GM12878 (cell line): ENCODE measurements around the gene TTC32. TPM values are rescaled to one million over a fixed set of nuclear protein-coding genes. Genes with fewer than 3 reads are reported as not detected.

ENCODE experiments used
- ATAC-seq: fragments of 200-7000 bp; cut with Tn5 transposase; 3 replicates; pipeline ENCODE4 v1.9.1; 2020; ENCODE audit warnings: mild to moderate bottlenecking, moderate library complexity
- BruUV-seq: library from RNA; stranded (reverse); fragments of 400-500 nt; replicated peaks from 2 replicates; lab custom pipeline; 2021; lab: Mats Ljungman, UMichigan
- CTCF ChIA-PET: fragments of 300-600 bp; sonication (Branson Sonifier 250); formaldehyde crosslinking; extraction: SDS; loops from one replicate; lab custom pipeline; 2021; ENCODE audit warnings: inconsistent platforms; lab: Yijun Ruan, JAX
- POLR2A ChIA-PET: fragments of 350-600 bp; formaldehyde crosslinking; extraction: SDS; loops from one replicate; lab custom pipeline; 2021; ENCODE audit warnings: inconsistent platforms; lab: Charles Lee
- RAD21 ChIA-PET: fragments of 300-600 bp; sonication (Branson Sonifier 250); formaldehyde crosslinking; loops from one replicate; lab custom pipeline; 2023; ENCODE audit warnings: antibody characterized with exemption; ENCODE audit not compliant: unreplicated experiment; lab: Charles Lee
- SMC1A ChIA-PET: fragments of 300-600 bp; sonication (Branson Sonifier 250); formaldehyde crosslinking; loops from one replicate; lab custom pipeline; 2023; ENCODE audit not compliant: unreplicated experiment, uncharacterized antibody; lab: Charles Lee
- DNase-seq: peaks from one replicate; pipeline ENCODE4 v3.0.0-alpha.2; 2011; ENCODE audit warnings: low read depth, low spot score
- FAIRE-seq: peaks from 3 replicates; lab custom pipeline; 2011; peaks lifted over from hg19 to GRCh38; lab: Jason Lieb, UNC
- H2AFZ ChIP-seq: 2 replicates; pipeline ENCODE4 v1.6.0; 2011; ENCODE audit warnings: low read depth, low read length, control low read depth; ENCODE audit not compliant: control insufficient read depth
- H3K27ac ChIP-seq: 2 replicates; pipeline ENCODE4 v1.5.1; 2011; ENCODE audit warnings: control low read depth; ENCODE audit not compliant: control insufficient read depth, insufficient read depth
- H3K27me3 ChIP-seq, 2 experiments: replicated peaks in 1 of 2; 2 replicates each; pipeline versions ENCODE4 v1.6.0 to v1.6.1; 2011; ENCODE audit warnings: low read length in 1 of 2; ENCODE audit not compliant: control insufficient read depth in 2 of 2, insufficient read depth in 2 of 2
- H3K36me3 ChIP-seq, 2 experiments: 2 replicates each; pipeline ENCODE4 v1.5.1; 2011; ENCODE audit warnings: low read length in 1 of 2; ENCODE audit not compliant: control insufficient read depth in 2 of 2, insufficient read depth in 2 of 2
- H3K4me1 ChIP-seq: 2 replicates; pipeline ENCODE4 v1.6.1; 2011; ENCODE audit warnings: mild to moderate bottlenecking, low read length, moderate library complexity, mixed read lengths; ENCODE audit not compliant: control insufficient read depth, insufficient read depth
- H3K4me2 ChIP-seq: 2 replicates; pipeline ENCODE4 v1.6.0; 2011; ENCODE audit warnings: control low read depth; ENCODE audit not compliant: control insufficient read depth, insufficient read depth
- H3K4me3 ChIP-seq: fragments of 200-600 bp; sonication (generic); 2 replicates; pipeline ENCODE4 v1.5.1; 2016
- H3K79me2 ChIP-seq: 2 replicates; pipeline ENCODE4 v1.6.0; 2011; ENCODE audit warnings: low read length; ENCODE audit not compliant: control insufficient read depth, insufficient read depth
- H3K9ac ChIP-seq: 2 replicates; pipeline ENCODE4 v1.8.0; 2011; ENCODE audit warnings: low read length, control low read depth, mixed read lengths; ENCODE audit not compliant: control insufficient read depth, insufficient read depth
- H3K9me3 ChIP-seq: replicated peaks from 3 replicates; pipeline ENCODE4 v1.5.1; 2011; ENCODE audit warnings: mild to moderate bottlenecking, low read length; ENCODE audit not compliant: control insufficient read depth, insufficient read depth
- H4K20me1 ChIP-seq: 2 replicates; pipeline ENCODE4 v1.6.0; 2011; ENCODE audit not compliant: control insufficient read depth, insufficient read depth
- EZH2 ChIP-seq: IDR thresholded peaks from 2 replicates; pipeline ENCODE4 v1.6.1; 2012; ENCODE audit warnings: low read depth, mild to moderate bottlenecking, control low read depth, inconsistent platforms, low read length, borderline replicate concordance; ENCODE audit not compliant: control insufficient read depth
- NFIC ChIP-seq: IDR thresholded peaks from 2 replicates; pipeline ENCODE4 v1.6.1; 2012; ENCODE audit warnings: low read depth, mild to moderate bottlenecking, inconsistent platforms, low read length, moderate library complexity
- RAD21 ChIP-seq: IDR thresholded peaks from 2 replicates; pipeline ENCODE4 v1.6.1; 2011; ENCODE audit warnings: mild to moderate bottlenecking, low read depth, low read length, moderate library complexity; ENCODE audit not compliant: insufficient read depth
- SP1 ChIP-seq: IDR thresholded peaks from one replicate; pipeline ENCODE4 v1.6.1; 2011; ENCODE audit warnings: low read depth, low read length
- SPI1 ChIP-seq: IDR thresholded peaks from 2 replicates; pipeline ENCODE4 v1.6.1; 2011; ENCODE audit warnings: low read depth, mild to moderate bottlenecking, low read length, moderate library complexity, borderline replicate concordance; ENCODE audit not compliant: insufficient read depth
- STAT1 ChIP-seq: fragments of 450-650 bp; conservative IDR thresholded peaks from 2 replicates; pipeline ENCODE4 v1.6.1; 2014; ENCODE audit warnings: antibody characterized with exemption, mild to moderate bottlenecking
- ZNF592 ChIP-seq: fragments of 450-650 bp; IDR thresholded peaks from 2 replicates; pipeline ENCODE4 v1.6.1; 2017; ENCODE audit warnings: mild to moderate bottlenecking, moderate library complexity
- ZNF687 ChIP-seq: fragments of 450-650 bp; IDR thresholded peaks from 2 replicates; pipeline ENCODE4 v1.6.1; 2017; ENCODE audit warnings: mild to moderate bottlenecking, moderate library complexity
- in situ Hi-C: fragments of 300-500 bp; cut with MboI; formaldehyde crosslinking; loops from 9 replicates; pipeline ENCODE4 v1.14.3; 2018; ENCODE audit warnings: mixed read lengths
- intact Hi-C: fragments of 100-400 bp; cut with micrococcal nuclease; formaldehyde crosslinking; loops from one replicate; pipeline ENCODE4 v1.14.2; 2022; ENCODE audit not compliant: unreplicated experiment
- polyA plus RNA-seq, 11 experiments: library from polyadenylated mRNA; depleted of rRNA in 4 of 11; unstranded in 6 of 11; stranded (reverse) in 5 of 11; fragments of >200 nt; fragmentation: Nextera tagmentation in 4 of 11; fragmentation: Illumina TruSeq in 1 of 11; extraction: Ambion mirVana in 4 of 11; extraction: Trizol in 1 of 11; gene quantifications; 1 replicate in 1 of 11; 2 replicates in 10 of 11; pipeline versions ENCODE4 v1.2.1 to v1.2.3, GENCODE V29; 2011 to 2016; ENCODE audit warnings: inconsistent platforms in 2 of 11, missing spikeins in 2 of 11, low read depth in 1 of 11
- total RNA-seq, 4 experiments: library from RNA; depleted of rRNA in 3 of 4; stranded (reverse); fragments of >200 nt in 3 of 4; fragmentation: Illumina TruSeq in 1 of 4; extraction: Trizol in 1 of 4; gene quantifications; 2 replicates each; pipeline versions ENCODE4 v1.2.1 to v1.2.3, GENCODE V29; 2013 to 2021

Gene TTC32
- total and polyA plus RNA-seq, 10 of the 15 experiments (the other 5 are each of a cell fraction or from before 2014, with no cell fraction given) = 11.1 to 30.0 (median 19.7) TPM

- Histone ChIP-seq H3K9me3 (peaks cover 6% of the 10 kb centered on the region; the same call in 2 of the 3 replicates), H3K27me3 (no peaks in the 10 kb centered on the region), H3K79me2 (no peaks in the 10 kb centered on the region), H4K20me1 (no peaks in the 10 kb centered on the region), H3K4me2 (no peak overlapping the region), H2AFZ (no peak overlapping the region), H3K9ac (no peak overlapping the region), H3K4me1 (no peaks in the 10 kb centered on the region), H3K4me3 (no peak overlapping the region), H3K27ac (no peak overlapping the region), H3K36me3 (peaks cover 0 to 10% of the 10 kb centered on the region in 2 experiments; a peak in 1 of 4 replicates)
- DNase-seq (no peak), FAIRE-seq (no peak), ATAC-seq (no peak)
- intact Hi-C loops = no loop called here
- POLR2A ChIA-PET = no interaction called here
- RAD21 ChIA-PET = no interaction called here
- in situ Hi-C loops = no loop called here
- BruUV-seq = no TSS peak
- CTCF ChIA-PET = no interaction called here
- no peak for TF ChIP-seq STAT1
- TF ChIP-seq RAD21 = no peak
- no peak for TF ChIP-seq EZH2
- TF ChIP-seq SP1 = no peak
- TF ChIP-seq NFIC = no peak
- TF ChIP-seq ZNF687 = no peak
- no peak for TF ChIP-seq ZNF592
- no peak for TF ChIP-seq SPI1
- SMC1A ChIA-PET = no interaction called here
These were observed 27.4 kb upstream of the TTC32 start for GRCh38 chr2:19929226-19929625.
